ENCODE results near the gene KRTAP4-5. TPM values are rescaled to one million over a fixed set of nuclear protein-coding genes. Genes with fewer than 3 reads are reported as not detected.
"Not testable (repeated sequence)": the region's sequence is repeated elsewhere in the genome, so short reads cannot be mapped to it uniquely, and the experiment has no call there.

KRTAP4-5 gene
- total RNA-seq, 1 donor from 2014 or later, result not detected

- DNase-seq (ENCODE audit: low spot score); intact Hi-C loops (cut with DNase I): not testable (repeated sequence)
These were observed 31.7 kb downstream of the KRTAP4-5 start, which contains the start of gene KRTAP4-11 for GRCh38 chr17:41117846-41118386. Gene KRTAP4-11, minus strand, starts transcription at chr17:41118373. Its CDS starts 58 bp downstream, at chr17:41118315.

- intact Hi-C loops (cut with DNase I), result no loop called here
These were observed 33.3 kb downstream of the KRTAP4-5 start for GRCh38 chr17:41116297-41116696.

DNA sequence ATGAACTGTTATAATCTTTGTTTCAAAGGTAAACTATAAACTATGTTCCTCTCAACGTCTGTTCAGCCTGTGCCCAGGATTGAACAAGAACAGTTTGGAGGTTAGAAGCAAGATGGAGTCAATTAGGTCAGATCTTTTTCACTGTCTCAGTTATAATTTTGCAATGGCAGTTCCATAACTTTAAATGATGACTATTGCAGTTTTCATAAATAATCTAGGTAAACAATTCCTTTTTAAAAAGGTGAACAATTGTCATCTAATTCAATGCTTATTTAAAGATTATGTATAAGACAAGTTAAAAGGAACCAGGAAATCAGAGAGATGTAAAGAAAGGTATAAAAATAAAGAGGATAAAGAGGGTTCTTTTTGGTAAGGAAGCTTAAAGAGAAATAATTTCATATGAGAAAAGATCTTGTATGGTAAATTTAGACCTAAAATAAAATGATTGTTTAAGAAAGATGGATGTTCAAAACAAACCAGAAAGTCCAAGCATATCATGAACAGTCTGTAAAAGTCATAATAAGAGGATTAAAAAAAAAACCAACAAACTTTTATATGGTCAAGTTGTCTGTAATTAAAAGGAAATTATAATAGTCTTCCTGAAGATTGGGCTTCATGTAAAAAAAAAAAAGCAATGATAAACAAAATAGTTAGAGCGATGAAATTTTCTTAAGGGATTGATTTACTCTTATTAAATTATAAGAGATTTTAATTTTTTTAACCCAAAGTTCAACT is 38.3 kb downstream of the KRTAP4-5 start:
- intact Hi-C loops (cut with DNase I), result no loop called here
- no peak for DNase-seq (ENCODE audit: low spot score)

More at GRCh38 chr17:41116297-41116696, 33.3 kb downstream of the KRTAP4-5 start:
- no peak for DNase-seq (ENCODE audit: low spot score)

DNA sequence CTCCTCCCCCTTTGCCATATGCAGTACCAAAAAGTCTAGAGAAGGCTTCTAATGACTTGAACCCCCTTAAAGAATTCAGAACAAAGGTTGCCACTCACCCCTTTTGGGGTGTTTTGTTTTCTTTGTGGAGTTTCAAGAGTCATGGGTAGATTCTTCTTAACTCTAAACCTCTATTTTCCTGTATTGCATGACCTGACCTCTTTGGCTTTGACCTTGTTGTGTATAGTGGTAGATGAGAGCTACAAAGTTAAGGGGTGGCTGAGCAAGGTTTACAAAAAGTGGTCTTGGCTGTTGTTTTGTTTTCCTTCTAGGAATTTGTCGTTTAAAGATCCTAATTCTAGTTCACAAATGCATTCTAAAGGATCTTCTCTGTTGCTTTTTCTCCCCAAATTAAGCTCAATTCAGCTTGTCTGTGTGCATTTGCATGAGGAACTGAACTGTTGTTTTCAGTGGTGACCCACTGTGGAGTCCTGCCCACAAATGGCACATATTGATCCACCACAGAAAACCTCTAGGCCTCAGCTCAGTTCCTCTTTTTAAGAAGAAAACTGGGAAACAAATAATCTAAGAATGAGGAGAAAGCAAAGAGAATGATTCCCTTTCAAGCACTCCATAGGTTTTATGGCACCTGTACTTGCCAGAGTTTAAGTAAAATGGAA is 40.8 kb downstream of the KRTAP4-5 start:
- DNase-seq (ENCODE audit: low spot score); intact Hi-C loops (cut with DNase I): not testable (repeated sequence)

DNA sequence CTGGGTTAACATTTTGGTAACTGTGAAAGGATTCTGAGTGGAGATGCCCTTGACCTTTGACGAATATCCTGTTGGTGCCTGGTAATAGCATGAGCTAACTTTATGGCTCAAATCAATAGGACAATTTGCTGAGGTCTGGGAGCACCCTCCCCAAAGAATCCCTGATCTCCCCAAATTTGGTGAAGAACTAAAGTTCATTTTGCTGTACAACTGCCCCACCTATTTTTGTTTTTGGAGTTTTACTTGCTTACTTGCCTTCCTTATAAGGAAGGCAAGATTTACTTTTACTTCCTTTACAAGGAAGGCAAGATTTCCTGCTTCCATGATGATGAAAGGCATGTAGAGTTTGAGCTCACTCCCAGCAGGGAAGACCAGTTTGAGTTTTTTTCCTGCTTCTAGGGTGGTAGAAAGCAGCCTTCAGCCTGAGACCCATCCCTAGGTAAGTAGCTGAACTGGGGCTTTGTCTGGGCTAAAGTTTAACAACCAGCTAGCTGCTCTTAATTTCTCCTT is 41.6 kb downstream of the KRTAP4-5 start:
- intact Hi-C loops (cut with DNase I), result no loop called here
- no peak for DNase-seq (ENCODE audit: low spot score)

DNA sequence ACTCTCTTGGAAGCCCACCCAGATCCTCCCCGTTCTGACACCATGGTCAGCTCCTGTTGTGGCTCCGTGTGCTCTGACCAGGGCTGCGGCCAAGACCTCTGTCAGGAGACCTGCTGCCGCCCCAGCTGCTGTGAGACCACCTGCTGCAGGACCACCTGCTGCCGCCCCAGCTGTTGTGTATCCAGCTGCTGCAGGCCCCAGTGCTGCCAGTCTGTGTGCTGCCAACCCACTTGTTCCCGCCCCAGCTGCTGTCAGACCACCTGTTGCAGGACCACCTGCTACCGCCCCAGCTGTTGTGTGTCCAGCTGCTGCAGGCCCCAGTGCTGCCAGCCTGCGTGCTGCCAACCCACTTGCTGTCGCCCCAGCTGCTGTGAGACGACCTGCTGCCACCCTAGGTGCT is 44.3 kb downstream of the KRTAP4-5 start, which contains the start of gene KRTAP4-9:
Gene KRTAP4-9, plus strand, starts transcription at position 43 of the 400 bp plus-strand sequence. Its CDS starts 0 bp downstream, at position 43.
- intact Hi-C loops (cut with DNase I); DNase-seq (ENCODE audit: low spot score): not testable (repeated sequence)

- DNase-seq (ENCODE audit: low spot score); intact Hi-C loops (cut with DNase I): not testable (repeated sequence)
These were observed 45.1 kb downstream of the KRTAP4-5 start for GRCh38 chr17:41104386-41105038.

- DNase-seq (ENCODE audit: low spot score), result no peak
- intact Hi-C loops (cut with DNase I), result no loop called here
These were observed 45.7 kb downstream of the KRTAP4-5 start for GRCh38 chr17:41103896-41104295.

DNA sequence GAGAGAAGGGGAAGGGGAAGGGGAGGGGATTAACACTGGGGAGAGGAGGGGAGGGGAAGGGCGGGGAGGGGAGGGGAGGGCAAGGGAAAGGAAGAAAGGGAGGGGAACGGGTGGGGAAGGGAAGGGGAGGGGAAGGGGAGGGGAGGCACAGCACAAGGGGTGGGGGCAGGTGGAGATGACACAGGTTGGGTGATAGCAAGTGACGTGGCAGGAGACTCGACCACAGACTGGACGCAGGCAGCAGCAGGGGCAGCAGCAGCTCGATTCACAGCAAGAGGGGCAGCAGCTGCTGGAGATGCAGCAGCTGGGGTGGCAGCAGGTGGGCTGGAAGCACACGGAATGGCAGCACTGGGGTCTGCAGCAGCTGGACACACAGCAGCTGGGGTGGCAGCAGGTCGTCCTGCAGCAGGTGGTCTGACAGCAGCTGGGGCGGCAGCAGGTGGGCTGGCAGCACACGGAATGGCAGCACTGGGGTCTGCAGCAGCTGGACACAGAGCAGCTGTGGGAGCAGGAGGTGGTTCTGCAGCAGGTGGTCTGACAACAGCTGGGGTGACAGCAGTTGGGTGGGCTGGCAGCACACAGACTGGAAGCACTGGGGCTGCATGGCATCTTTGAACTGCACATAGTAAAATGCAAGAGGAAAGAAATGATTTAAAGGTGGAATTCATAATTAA is 47.9 kb downstream of the KRTAP4-5 start, which contains the start of gene KRTAP4-16:
Gene KRTAP4-16, minus strand, starts transcription at position 624 of the 674 bp plus-strand sequence. Its CDS starts 0 bp downstream, at position 624.
- intact Hi-C loops (cut with DNase I), result no loop called here

GRCh38 chr17:41099682-41100480 is 49.7 kb downstream of the KRTAP4-5 start:
- intact Hi-C loops (cut with DNase I); DNase-seq (ENCODE audit: low spot score): not testable (repeated sequence)

More for the DNA sequence above, 47.9 kb downstream of the KRTAP4-5 start, which contains the start of gene KRTAP4-16:
- DNase-seq (ENCODE audit: low spot score), result no peak

Other genes with a start within 250 kb of the KRTAP4-5 start
- gene KRT23, start 212.2 kb downstream of the KRTAP4-5 start, total RNA-seq, result 0.13 TPM
- not detected for gene KRT39, start 182.9 kb downstream of the KRTAP4-5 start, total RNA-seq
- not detected for gene KRT40, start 165.5 kb downstream of the KRTAP4-5 start, total RNA-seq
- gene KRTAP3-3, start 155.7 kb downstream of the KRTAP4-5 start, total RNA-seq, result not detected
- gene KRTAP3-2, start 149.9 kb downstream of the KRTAP4-5 start, total RNA-seq, result not detected
- not detected for gene KRTAP3-1, start 140.7 kb downstream of the KRTAP4-5 start, total RNA-seq
- gene KRTAP1-5, start 122.6 kb downstream of the KRTAP4-5 start, total RNA-seq, result not detected
- not detected for gene KRTAP1-4, start 119.6 kb downstream of the KRTAP4-5 start, total RNA-seq
- gene KRTAP1-3, start 115.0 kb downstream of the KRTAP4-5 start, total RNA-seq, result not detected
- gene KRTAP1-1, start 108.4 kb downstream of the KRTAP4-5 start, total RNA-seq, result not detected
- gene KRTAP2-1, start 102.5 kb downstream of the KRTAP4-5 start, total RNA-seq, result not detected
- not detected for gene KRTAP2-2, start 94.6 kb downstream of the KRTAP4-5 start, total RNA-seq
- gene KRTAP2-3, start 89.7 kb downstream of the KRTAP4-5 start, total RNA-seq, result not detected
- gene KRTAP2-4, start 83.9 kb downstream of the KRTAP4-5 start, total RNA-seq, result not detected
- not detected for gene KRTAP4-7, start 65.7 kb downstream of the KRTAP4-5 start, total RNA-seq
- gene KRTAP4-8, start 51.7 kb downstream of the KRTAP4-5 start, total RNA-seq, result not detected
- gene KRTAP4-16, start 47.6 kb downstream of the KRTAP4-5 start, total RNA-seq, result not detected
- gene KRTAP4-9, start 44.4 kb downstream of the KRTAP4-5 start, total RNA-seq, result not detected
- gene KRTAP4-11, start 31.5 kb downstream of the KRTAP4-5 start, total RNA-seq, result not detected
- not detected for gene KRTAP4-12, start 25.6 kb downstream of the KRTAP4-5 start, total RNA-seq
- not detected for gene KRTAP4-6, start 9.3 kb downstream of the KRTAP4-5 start, total RNA-seq
- gene KRTAP4-4, start 10.9 kb upstream of the KRTAP4-5 start, total RNA-seq, result not detected
- gene KRTAP4-3, start 18.4 kb upstream of the KRTAP4-5 start, total RNA-seq, result not detected
- gene KRTAP4-2, start 28.4 kb upstream of the KRTAP4-5 start, total RNA-seq, result not detected
- gene KRTAP4-1, start 35.1 kb upstream of the KRTAP4-5 start, total RNA-seq, result not detected
- gene KRTAP9-1, start 40.1 kb upstream of the KRTAP4-5 start, total RNA-seq, result not detected
- not detected for gene KRTAP9-2, start 76.8 kb upstream of the KRTAP4-5 start, total RNA-seq
- gene KRTAP9-3, start 82.6 kb upstream of the KRTAP4-5 start, total RNA-seq, result not detected
- gene KRTAP9-8, start 88.2 kb upstream of the KRTAP4-5 start, total RNA-seq, result not detected
- gene KRTAP9-4, start 99.9 kb upstream of the KRTAP4-5 start, total RNA-seq, result not detected
- gene KRTAP9-9, start 105.6 kb upstream of the KRTAP4-5 start, total RNA-seq, result not detected
- gene KRTAP9-6, start 115.6 kb upstream of the KRTAP4-5 start, total RNA-seq, result not detected
- gene KRTAP9-7, start 125.9 kb upstream of the KRTAP4-5 start, total RNA-seq, result not detected
- gene KRTAP29-1, start 153.0 kb upstream of the KRTAP4-5 start, total RNA-seq, result not detected
- gene KRTAP16-1, start 159.5 kb upstream of the KRTAP4-5 start, total RNA-seq, result not detected
- not detected for gene KRTAP17-1, start 165.9 kb upstream of the KRTAP4-5 start, total RNA-seq
- not detected for gene KRT33A, start 201.0 kb upstream of the KRTAP4-5 start, total RNA-seq
- gene KRT33B, start 220.0 kb upstream of the KRTAP4-5 start, total RNA-seq, result not detected
- gene KRT34, start 232.5 kb upstream of the KRTAP4-5 start, total RNA-seq, result not detected
- gene KRT31, start 247.8 kb upstream of the KRTAP4-5 start, total RNA-seq, result not detected

Data from cardiac septum (tissue), 1 donor.